Epidermal melanocyte (primary cell): ENCODE measurements around the gene MBOAT7.
A peak's percentile ranks its signal among the peaks of the same experiment; 100 is the strongest.
"Not testable (repeated sequence)": the region's sequence is repeated elsewhere in the genome, so short reads cannot be mapped to it uniquely, and the experiment has no call there.

Experiments
- DNase-seq: peaks from one replicate; pipeline ENCODE4 v3.0.0; 2011; ENCODE audit warnings: low spot score; ENCODE audit not compliant: insufficient read length

MBOAT7 gene

DNA sequence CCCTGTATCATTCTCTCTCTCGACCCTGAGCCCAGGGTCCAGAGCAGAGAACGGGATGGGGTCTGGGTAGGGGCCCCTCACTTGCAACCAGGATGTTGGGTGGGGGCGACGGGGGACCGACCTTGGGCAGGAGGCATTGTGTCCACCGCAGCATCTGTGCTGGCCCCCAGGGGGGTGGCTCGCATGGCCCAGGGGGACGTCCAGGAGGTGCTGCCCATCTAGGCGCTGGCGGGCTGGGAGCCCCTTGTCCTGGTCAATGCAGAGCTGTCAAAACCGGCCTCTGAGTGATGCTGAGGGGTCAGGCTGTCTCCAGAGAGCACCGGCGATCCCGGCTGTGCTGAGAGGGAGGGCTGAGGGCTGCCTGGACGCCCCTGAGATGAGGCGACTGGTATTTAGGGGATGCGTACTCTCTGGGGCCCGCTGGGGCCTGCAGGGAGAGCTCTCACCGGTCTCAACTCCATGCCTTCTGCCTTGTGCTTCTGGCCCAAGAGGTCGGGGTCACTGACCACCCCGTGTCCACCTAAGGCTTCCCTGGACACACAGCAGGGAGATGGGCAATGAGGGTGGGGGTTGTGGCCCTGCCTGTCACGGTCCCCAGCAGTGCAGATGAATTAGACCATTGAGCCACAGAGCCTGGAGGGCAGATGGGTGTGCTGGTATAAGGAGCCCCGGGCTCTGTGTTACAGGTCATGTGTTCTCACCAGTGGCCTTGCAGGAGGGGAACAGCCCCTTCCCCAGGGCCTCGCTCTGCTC is 19.9 kb upstream of the MBOAT7 start:
- no peak for DNase-seq

DNA sequence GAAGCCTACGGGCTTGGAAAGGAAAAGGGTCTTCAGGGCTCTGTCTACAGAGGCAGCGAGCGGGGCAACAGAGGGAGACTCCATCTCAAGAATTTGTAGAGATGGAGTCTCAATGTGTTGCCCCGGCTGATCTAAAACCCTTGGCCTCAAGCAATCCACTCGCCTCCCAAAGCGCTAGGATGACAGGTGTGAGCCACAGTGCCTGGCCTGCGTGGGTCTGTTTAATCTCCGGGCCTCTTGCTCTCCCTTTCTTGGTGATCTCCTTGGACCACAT is 19.3 kb upstream of the MBOAT7 start:
- no peak for DNase-seq

DNA sequence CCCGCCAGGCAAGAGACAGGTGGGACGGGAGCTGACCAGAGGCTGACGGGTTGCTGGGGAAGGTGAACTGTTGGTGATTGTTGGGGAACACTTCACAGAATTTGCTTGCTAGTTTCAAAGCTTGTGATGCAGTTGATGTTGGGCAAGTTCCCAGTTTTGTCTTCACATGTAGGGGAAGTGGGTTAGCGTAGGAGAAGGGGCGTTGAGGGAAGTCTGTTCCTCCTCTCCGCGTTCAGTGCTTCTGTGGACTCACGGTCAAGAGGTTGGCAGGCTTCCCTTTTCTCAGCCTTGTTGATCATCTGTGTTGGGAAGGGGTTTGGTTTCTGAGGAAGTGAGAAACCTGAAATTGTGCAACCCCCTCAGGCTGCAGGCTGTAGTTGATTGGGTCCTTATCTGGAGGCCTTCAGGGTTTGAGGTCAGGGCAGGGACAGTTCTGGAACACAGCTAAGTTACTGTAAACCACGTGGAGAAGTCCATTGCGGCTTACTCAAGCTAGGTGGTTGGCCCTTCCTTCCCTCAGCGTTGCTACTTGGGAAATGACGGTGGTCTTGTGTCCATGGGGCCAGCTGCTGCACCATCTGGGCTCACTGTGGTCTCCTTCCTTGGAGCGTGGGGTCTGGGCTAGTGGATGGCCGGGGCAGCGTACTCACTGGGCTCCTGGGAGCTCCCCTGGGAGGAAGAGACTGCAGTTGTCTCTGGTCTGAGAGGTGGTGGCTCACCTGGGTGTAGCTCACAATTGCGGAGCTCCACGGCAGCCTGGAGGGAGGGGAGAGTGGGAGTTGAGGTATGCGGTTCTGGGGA is 18.8 kb upstream of the MBOAT7 start:
- no peak for DNase-seq

DNA sequence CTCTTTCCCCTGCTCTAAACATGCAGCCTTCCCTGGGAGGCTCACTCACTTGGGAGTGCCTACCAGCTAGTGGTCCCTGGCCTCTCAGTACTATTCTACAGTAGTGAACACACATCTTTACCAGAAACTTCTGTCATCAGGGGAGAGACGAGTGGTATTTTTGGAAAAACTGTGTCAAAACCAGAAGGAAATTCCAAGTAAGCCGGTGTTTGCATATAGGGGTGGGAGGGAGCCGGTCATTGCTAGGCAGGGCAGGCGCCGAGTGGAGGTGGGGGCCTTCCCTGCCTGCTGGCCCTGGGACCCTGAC is 18.2 kb upstream of the MBOAT7 start:
- no peak for DNase-seq

DNA sequence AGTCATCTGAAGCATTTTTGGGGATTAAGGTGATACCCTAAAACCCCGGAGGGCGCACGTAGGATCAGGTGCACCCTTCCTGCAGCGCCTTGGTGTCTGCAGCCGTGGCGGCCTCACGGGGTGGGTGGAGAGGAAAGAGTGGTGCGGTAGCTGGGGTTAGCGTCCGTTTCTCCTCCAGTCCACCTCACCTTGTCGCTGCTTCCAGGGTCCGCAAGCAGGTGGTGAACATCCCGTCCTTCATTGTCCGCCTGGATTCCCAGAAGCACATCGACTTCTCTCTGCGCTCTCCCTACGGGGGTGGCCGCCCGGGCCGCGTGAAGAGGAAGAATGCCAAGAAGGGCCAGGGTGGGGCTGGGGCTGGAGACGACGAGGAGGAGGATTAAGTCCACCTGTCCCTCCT is 17.8 kb upstream of the MBOAT7 start:
- DNase-seq: not testable (repeated sequence)

DNA sequence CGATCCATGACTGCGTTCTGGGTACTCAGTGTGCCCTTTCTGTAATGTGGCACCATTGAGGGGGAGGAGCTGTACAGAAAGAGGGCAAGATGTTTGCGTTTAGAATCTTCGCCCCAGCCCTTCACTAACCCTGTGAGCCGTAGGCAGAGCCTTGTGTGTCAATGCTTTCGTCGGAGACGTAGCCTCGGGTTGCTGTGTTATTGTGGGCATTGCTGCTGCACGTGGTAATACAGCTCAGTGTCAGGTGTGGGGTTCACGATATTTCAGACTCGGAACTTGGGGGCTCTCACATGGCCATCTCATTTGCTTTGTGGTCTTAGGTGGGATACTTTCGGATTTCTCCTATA is 17.4 kb upstream of the MBOAT7 start:
- DNase-seq: no peak

DNA sequence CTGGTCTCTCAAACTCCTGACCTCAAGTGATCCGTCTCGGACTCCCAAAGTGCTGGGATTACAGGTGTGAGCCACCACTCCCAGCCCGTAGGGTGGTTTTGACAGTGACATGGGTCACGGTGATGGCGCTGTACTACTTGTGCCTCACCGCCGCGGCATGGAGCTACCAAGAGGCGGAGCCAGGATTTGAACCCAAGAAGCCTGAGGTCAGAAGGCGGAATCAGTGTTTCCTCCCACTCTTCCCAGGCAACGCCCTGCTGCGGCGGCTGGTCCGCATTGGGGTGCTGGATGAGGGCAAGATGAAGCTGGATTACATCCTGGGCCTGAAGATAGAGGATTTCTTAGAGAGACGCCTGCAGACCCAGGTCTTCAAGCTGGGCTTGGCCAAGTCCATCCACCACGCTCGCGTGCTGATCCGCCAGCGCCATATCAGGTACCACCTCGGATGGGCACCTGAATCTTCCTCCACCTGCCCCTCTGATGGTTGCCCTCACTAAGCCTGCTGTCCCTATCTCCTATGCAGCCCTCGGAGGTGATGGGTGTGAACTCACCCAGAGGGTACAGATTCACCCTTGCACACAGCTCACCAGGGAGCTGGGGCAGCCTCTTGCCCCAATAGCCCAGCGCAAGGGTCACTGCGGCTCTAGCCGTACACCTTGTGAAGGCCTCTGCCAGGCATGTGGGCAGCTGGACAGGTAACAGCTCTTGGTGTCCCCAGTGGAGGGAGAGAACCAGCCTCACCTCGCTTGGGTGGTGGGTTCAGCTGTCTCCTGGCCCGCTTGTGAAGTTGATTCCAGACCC is 16.9 kb upstream of the MBOAT7 start:
- no peak for DNase-seq

DNA sequence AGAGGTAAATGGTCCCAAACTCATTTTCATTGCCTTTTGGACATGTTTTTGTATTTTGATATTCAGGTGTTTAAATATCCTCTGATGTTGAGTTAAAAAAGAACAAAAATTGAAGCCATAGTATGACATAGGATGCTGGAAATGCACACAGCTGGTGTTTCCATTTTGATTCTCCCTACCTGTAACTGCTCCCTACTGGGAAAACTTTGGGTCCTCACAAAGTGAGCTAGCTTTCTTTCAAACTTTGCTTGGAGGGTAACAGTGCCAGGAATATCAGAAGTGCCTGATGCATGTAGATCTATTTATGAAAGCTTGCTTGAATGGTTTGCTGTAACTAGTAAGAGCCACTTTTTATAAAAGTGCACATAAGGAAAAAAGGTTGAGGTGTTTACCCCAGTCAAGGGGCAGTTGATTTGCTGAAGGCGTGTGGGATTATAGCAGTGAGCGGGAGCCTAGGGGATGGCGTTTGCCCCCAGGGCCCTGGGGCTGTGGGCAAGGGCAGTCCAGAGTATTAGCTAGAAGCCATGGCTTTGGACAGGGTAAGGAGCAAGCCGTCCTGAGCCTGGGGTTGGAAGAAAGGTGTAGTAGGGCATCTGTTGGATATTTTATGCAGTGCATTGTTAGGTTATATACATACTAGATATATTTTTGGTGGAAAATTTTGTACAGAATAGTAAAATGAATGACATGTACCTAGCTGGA is 15.5 kb upstream of the MBOAT7 start:
- no peak for DNase-seq

DNA sequence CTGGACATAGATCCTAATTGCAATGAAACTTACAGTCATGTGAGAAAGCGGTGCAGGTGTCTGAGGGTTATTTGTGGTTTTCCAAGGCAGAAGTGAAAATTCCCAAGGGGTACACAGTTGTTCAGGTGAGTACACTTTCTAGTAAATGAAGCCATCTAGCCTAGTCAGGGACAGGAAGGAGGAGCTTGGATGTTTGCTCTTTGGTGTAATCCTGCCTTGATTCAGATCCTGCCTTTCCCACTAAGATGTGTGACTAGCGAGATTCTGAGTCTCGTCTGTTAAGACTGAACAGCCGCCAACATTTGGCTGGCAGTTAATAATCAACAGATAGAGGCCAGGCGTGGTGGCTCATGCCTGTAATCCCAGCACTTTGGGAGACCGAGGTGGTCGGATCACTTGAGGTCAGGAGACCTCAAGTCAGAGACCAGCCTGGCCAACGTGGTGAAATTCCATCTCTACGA is 13.8 kb upstream of the MBOAT7 start:
- no peak for DNase-seq

DNA sequence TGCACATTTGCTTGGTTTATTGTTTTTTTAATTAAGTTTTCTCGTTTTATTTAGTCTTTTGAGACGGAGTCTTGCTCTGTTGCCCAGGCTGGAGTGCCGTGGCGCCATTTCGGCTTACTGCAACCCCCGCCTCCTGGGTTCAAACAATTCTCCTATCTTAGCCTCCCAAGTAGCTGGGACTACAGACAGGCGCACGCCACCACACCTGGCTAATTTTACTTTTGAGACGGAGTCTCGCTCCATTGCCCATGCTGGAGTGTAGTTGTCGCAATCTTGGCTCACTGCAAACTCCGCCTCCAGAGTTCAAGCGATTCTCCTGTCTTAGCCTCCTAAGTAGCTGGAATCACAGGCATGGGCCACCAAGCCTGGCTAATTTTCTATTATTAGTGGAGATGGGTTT is 12.6 kb upstream of the MBOAT7 start:
- DNase-seq: no peak

DNA sequence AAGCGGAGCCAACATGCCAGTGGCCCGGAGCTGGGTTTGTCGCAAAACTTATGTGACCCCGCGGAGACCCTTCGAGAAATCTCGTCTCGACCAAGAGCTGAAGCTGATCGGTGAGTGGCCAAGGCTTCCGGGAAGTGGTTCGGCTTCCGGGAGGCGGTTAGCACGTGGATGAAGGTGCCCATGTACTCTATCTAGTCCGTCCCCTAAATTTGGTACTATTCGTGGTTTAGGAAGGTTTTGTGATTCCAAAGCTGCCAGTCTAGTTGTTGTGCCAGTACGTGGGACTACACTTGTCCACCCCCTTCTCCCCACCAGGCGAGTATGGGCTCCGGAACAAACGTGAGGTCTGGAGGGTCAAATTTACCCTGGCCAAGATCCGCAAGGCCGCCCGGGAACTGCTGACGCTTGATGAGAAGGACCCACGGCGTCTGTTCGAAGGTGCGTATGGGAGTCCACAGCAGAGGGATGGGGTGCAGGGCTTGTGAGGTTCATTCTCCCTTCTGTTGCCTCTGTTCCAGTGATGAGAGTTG is 11.9 kb upstream of the MBOAT7 start:
- DNase-seq: no peak

DNA sequence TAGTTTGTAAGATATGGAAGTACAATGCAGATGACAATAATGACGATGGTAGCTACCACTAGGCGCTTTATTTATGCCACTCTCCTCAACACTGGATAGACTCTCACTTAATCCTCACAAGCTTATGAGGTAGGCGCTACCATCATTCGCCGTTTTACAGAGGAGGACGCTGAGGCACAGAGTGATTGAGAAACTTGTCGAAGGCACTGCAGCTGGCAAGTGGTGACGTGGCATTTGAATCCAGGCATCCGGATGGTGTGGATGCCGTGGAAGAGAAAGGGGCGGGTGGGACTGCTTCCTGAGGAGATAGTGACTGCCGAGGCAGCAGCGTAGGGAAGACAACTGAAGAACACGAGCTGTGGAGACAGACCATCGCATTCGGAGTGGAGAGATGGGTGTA is 10.0 kb upstream of the MBOAT7 start:
- DNase-seq: no peak

DNA sequence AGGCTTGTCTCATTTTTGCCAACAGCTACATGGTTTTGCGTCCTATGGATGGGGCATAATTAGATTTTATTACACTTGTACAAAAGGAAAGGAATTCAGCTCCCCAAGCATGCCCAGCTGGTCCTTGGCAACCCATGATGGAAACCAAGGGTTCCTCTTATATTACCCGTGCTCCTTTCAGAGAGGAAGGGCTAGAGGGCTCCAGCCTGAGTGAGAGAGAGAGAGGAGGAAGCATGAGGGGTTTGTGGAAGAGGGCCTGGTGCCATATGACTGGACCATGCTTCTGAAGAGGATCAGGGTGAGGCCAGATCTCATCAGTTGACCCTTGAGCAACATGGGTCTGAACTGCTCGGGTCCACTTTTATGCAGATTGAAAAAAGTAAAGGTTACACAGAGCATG is 7.7 kb upstream of the MBOAT7 start:
- DNase-seq: no peak

DNA sequence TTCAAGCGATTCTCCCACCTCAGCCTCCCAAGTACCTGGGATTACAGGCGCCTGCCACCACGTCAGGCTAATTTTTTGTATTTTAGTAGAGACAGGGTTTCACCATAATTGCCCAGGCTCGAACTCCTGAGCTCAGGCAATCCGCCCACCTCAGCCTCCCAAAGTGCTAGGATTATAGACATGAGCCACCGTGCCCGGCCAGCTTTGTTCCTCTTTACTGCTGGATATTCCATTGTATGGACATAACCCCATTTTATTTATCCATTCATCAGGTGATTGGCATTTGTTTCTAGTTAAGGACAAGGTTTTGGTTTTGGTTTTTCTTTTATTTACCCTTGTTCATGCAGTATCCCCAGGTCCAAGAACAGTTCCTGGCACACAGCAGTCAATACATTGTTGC is 7.2 kb upstream of the MBOAT7 start:
- no peak for DNase-seq

DNA sequence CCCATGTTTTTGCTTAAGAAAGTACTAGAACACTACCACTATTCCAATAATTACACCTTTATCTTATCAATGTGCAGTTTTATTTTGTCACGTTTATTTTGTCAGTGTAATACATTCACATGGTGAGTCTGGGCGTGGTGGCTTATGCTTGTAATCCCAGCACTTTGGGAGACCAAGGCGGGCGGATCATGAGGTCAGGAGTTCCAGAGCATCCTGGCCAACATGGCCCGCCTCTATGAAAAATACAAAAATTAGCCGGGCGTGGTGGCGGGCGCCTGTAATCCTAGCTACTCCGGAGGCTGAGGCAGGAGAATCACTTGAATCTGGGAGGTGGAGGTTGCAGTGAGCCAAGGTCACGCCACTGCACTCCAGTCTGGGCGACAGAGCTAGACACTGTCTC is 5.1 kb upstream of the MBOAT7 start:
- DNase-seq: not testable (repeated sequence)

DNA sequence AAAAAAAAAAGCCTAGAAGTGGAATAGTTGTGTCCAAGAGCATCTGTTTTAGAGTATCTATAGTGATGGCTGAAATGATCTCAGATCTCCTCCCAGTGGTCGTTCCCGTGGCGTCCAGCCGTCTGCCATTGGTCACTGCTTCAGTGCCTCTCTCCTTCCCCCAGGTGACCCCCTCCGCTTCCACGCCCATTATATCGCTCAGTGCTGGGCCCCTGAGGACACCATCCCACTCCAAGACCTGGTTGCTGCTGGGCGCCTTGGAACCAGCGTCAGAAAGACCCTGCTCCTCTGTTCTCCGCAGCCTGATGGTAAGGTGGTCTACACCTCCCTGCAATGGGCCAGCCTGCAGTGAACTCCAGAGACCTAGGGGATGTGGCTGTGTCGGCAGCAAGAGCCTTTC is 3.6 kb upstream of the MBOAT7 start:
- no peak for DNase-seq

DNA sequence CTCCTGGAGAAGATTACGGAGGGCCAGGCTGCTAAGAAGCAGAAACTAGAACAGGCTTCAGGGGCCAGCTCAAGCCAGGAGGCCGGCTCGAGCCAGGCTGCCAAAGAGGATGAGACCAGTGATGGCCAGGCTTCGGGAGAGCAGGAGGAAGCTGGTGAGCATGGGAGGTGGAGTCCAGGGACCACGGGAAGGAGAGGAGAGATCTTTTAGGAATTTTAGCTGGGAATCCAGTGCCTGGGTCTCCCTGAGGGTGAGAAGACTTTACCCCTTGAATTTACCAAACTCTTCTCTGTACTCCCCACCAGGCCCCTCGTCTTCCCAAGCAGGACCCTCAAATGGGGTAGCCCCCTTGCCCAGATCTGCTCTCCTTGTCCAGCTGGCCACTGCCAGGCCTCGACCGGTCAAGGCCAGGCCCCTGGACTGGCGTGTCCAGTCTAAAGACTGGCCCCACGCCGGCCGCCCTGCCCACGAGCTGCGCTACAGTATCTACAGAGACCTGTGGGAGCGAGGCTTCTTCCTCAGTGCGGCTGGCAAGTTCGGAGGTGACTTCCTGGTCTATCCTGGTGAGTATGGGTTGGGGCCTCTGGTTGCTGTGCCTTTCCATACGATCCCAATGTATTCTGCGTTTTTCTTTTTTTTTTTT is 2.6 kb upstream of the MBOAT7 start:
- DNase-seq: no peak

DNA sequence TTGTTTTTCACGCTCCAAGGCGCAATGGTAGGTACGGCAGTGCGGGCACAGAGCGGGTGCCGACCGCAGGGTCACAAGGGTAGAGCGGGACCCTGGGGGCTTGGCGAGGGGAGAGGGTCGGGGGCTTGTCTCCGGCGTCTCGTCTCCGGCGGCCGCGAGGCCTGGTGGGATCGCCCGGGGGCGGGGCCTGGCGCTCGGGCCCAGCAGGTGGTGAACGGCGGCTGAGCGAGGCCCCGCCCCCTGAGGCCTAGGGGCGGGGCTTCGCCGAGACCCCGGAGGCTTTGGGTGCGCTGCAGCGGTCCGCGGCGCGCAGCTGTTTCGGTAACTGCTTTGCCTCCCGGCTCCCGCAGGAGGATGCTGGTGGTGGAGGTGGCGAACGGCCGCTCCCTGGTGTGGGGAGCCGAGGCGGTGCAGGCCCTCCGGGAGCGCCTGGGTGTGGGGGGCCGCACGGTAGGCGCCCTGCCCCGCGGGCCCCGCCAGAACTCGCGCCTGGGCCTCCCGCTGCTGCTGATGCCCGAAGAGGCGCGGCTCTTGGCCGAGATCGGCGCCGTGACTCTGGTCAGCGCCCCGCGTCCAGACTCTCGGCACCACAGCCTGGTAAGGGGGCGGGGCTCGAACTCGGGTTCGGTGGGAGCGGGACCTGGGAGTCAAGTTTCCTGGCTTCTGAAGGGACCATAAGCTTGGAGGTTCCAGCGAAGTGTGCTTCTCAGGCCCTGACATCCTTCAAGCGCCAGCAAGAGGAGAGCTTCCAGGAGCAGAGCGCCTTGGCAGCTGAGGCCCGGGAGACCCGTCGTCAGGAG is 1.8 kb upstream of the MBOAT7 start, which contains the start of gene TSEN34:
Gene TSEN34 (plus strand): TSS at position 298 of the 800 bp plus-strand sequence. CDS start 57 bp downstream, at position 355.
- no peak for DNase-seq

DNA sequence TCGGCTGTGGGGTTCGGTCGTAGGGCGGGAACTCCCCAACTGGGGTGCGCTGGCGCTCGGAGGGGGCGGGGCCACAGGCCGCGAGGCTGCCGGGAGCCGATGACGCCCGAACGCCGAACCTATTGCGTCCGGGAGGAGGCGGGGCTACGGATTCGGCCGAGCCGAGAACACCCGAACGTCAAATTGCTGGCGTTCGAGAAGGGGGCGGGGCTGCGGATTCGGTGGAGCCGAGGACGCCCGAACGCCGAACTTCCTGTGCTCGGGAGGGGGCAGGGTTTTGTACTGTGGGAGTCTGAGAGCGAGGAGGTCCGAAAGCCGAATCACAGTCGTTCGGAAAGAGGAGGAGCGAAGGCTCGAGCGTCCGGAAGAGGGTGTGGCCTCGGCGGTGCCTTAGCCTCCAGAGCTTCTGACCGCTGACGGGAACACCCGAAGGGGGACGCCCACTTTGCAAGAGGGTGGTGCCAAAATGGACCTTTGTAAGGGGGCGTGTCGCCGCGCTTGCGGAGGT is 1.2 kb upstream of the MBOAT7 start:
- peak; percentile 62 for DNase-seq
